A549 (cell line): ENCODE results near the gene RFC1. TPM values are rescaled to one million over a fixed set of nuclear protein-coding genes. Genes with fewer than 3 reads are reported as not detected.

Experiments used
- ATAC-seq, 2 experiments: fragments of 200-7000 bp in 1 of 2; fragments of >200 bp in 1 of 2; cut with Nextera tagmentation in 1 of 2; cut with Tn5 transposase in 1 of 2; 3 replicates each; pipeline versions ENCODE4 v1.8.0 to v1.9.1; 2018 to 2020; ENCODE audit warnings: mild to moderate bottlenecking in 1 of 2, moderate library complexity in 1 of 2
- CTCF ChIA-PET: fragments of 300-600 bp; sonication (Branson Sonifier 250); formaldehyde crosslinking; extraction: SDS; loops from one replicate; lab custom pipeline; 2021; ENCODE audit warnings: antibody characterized with exemption, inconsistent platforms; lab: Yijun Ruan, JAX
- POLR2A ChIA-PET: fragments of 350-600 bp; formaldehyde crosslinking; extraction: SDS; loops from one replicate; lab custom pipeline; 2021; ENCODE audit warnings: antibody characterized with exemption, inconsistent platforms; lab: Yijun Ruan, JAX
- DNase-seq, 2 experiments: peaks; one replicate each; pipeline versions ENCODE4 v3.0.0 to v3.0.0-alpha.2; 2011 to 2016; ENCODE audit warnings: low read depth in 1 of 2, low spot score in 1 of 2
- FAIRE-seq: peaks from 2 replicates; lab custom pipeline; 2011; peaks lifted over from hg19 to GRCh38; lab: Jason Lieb, UNC
- H3K27ac ChIP-seq, 2 experiments: fragments of >200 bp; sonication (Bioruptor Twin); formaldehyde crosslinking; 3 replicates each; pipeline ENCODE4 v1.5.1; 2016 to 2017
- H3K4me1 ChIP-seq: fragments of >200 bp; sonication (Bioruptor Twin); formaldehyde crosslinking; 3 replicates; pipeline ENCODE4 v1.6.1; 2016
- H3K4me2 ChIP-seq: fragments of >200 bp; sonication (Bioruptor Twin); formaldehyde crosslinking; 3 replicates; pipeline ENCODE4 v1.6.1; 2016
- H3K4me3 ChIP-seq: fragments of >200 bp; sonication (Bioruptor Twin); formaldehyde crosslinking; 3 replicates; pipeline ENCODE4 v1.5.1; 2016
- H3K9me3 ChIP-seq: fragments of >200 bp; sonication (Bioruptor Twin); formaldehyde crosslinking; 3 replicates; pipeline ENCODE4 v1.6.1; 2016
- BHLHE40 ChIP-seq: IDR thresholded peaks from 2 replicates; pipeline ENCODE4 v1.6.1; 2012; ENCODE audit warnings: low read depth, low read length, inconsistent platforms
- CBX2 ChIP-seq: fragments of 200-600 bp; sonication (generic); IDR thresholded peaks from 2 replicates; pipeline ENCODE4 v1.6.1; 2016; ENCODE audit warnings: low read depth, mild to moderate bottlenecking, borderline replicate concordance
- CEBPB ChIP-seq, 2 experiments: fragments of >200 bp in 1 of 2; sonication (Bioruptor Twin) in 1 of 2; formaldehyde crosslinking in 1 of 2; IDR thresholded peaks; 2 replicates each; pipeline ENCODE4 v1.6.1; 2012 to 2016
- CHD2 ChIP-seq: fragments of 150-350 bp; IDR thresholded peaks from 2 replicates; pipeline ENCODE4 v1.6.1; 2014; ENCODE audit warnings: low read length; ENCODE audit not compliant: partially characterized antibody
- EHF ChIP-seq: fragments of 250-450 bp; sonication (Bioruptor Pico); IDR thresholded peaks from 2 replicates; pipeline ENCODE4 v1.5.0; 2020; ENCODE audit warnings: mild to moderate bottlenecking
- HOXA7 ChIP-seq: fragments of 250-450 bp; sonication (Bioruptor Pico); IDR thresholded peaks from 2 replicates; pipeline ENCODE4 v1.5.0; 2020; ENCODE audit warnings: mild to moderate bottlenecking, moderate library complexity
- MAFK ChIP-seq: fragments of 450-650 bp; IDR thresholded peaks from 2 replicates; pipeline ENCODE4 v1.6.1; 2014; ENCODE audit not compliant: partially characterized antibody
- MAZ ChIP-seq: fragments of 150-350 bp; IDR thresholded peaks from 2 replicates; pipeline ENCODE4 v1.6.1; 2014; ENCODE audit warnings: antibody characterized with exemption, low read depth, low read length, borderline replicate concordance
- NPAS2 ChIP-seq: fragments of 250-450 bp; sonication (Bioruptor Pico); IDR thresholded peaks from 2 replicates; pipeline ENCODE4 v1.8.0; 2022; ENCODE audit warnings: mild to moderate bottlenecking, moderate library complexity, borderline replicate concordance
- POLR2A ChIP-seq: IDR thresholded peaks from 2 replicates; pipeline ENCODE4 v1.6.1; 2012; ENCODE audit warnings: mild to moderate bottlenecking, low read length
- POLR2AphosphoS2 ChIP-seq: conservative IDR thresholded peaks from 2 replicates; pipeline ENCODE4 v1.6.1; 2012; ENCODE audit warnings: low read length, improper control_type of control experiment, inconsistent platforms
- RAD21 ChIP-seq, 2 experiments: fragments of >200 bp in 1 of 2; sonication (Bioruptor Twin) in 1 of 2; formaldehyde crosslinking in 1 of 2; IDR thresholded peaks in 1 of 2; conservative IDR thresholded peaks in 1 of 2; 2 replicates in 1 of 2; 3 replicates in 1 of 2; pipeline ENCODE4 v1.6.1; 2012 to 2018; ENCODE audit warnings: inconsistent platforms in 1 of 2
- SMC3 ChIP-seq: fragments of >200 bp; sonication (Bioruptor Twin); formaldehyde crosslinking; IDR thresholded peaks from 3 replicates; pipeline ENCODE4 v1.6.1; 2018; ENCODE audit warnings: inconsistent platforms
- ZC3H11A ChIP-seq: fragments of 450-650 bp; IDR thresholded peaks from 2 replicates; pipeline ENCODE4 v1.6.1; 2014; ENCODE audit warnings: antibody characterized with exemption, mild to moderate bottlenecking
- ZNF302 ChIP-seq: fragments of 250-450 bp; sonication (Bioruptor Pico); IDR thresholded peaks from 2 replicates; pipeline ENCODE4 v1.9.0; 2021; ENCODE audit warnings: inconsistent platforms, mild to moderate bottlenecking, moderate library complexity
- WGBS: methylation state at CpG from one replicate; pipeline ENCODE4 v1.1.6; 2017; ENCODE audit errors: missing lambda C conversion rate; 5-methylcytosine and 5-hydroxymethylcytosine counted together
- polyA plus RNA-seq, 4 experiments: library from polyadenylated mRNA; depleted of rRNA in 3 of 4; stranded (reverse); fragments of >200 nt; fragmentation: RNase III in 1 of 4; extraction: RNeasy Plus Mini Kit Qiagen cat#74134 plus additional on column Dnase treatment in 1 of 4; gene quantifications; 2 replicates in 3 of 4; 3 replicates in 1 of 4; pipeline ENCODE4 v1.2.3, GENCODE V29; 2011 to 2017
- TF ChIP-seq, protein P1 (sequence below): fragments of >200 bp; sonication (Bioruptor Twin); formaldehyde crosslinking; IDR thresholded peaks from 3 replicates; pipeline ENCODE4 v1.6.1; 2016
- TF ChIP-seq, protein P2 (sequence below): IDR thresholded peaks from 2 replicates; pipeline ENCODE4 v1.6.1; 2012
- TF ChIP-seq, protein P3 (sequence below): fragments of 250-450 bp; sonication (Bioruptor Pico); IDR thresholded peaks from 2 replicates; pipeline ENCODE4 v1.5.0; 2020; ENCODE audit warnings: low read depth, mild to moderate bottlenecking, moderate library complexity
- TF ChIP-seq, protein P4 (sequence below): IDR thresholded peaks from 2 replicates; pipeline ENCODE4 v1.6.1; 2012; ENCODE audit warnings: low read depth, borderline replicate concordance
- TF ChIP-seq, protein P5 (sequence below): fragments of 150-350 bp; IDR thresholded peaks from 2 replicates; pipeline ENCODE4 v1.6.1; 2014; ENCODE audit warnings: low read depth, mild to moderate bottlenecking, low read length

RFC1 gene
- polyA plus RNA-seq, 2 of the 4 experiments (the other 2 are of a cell fraction), result 24.5 to 46.5 TPM

DNA sequence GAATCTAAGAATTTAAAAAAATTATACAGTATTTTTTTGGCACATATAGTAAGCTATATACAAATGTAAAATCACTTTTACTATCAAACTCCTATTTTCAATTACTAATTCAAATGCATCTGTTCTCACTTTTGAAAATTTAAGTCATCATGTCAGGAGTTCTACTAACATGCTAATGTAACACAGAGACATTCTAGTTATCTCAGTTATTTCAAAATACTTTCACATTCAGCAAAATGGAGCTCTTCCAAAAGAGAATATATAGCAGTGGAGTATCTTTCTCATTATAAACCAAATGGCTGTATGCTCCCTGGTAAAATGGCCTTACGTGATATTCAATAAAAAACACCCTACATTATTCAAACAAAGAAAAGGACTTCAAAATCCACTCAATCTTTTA lies 42.3 kb downstream of the RFC1 start:
- H3K4me1 ChIP-seq, result peaks cover 46% of the 10 kb centered on the region
- POLR2A ChIA-PET, result no interaction called here
- 95% methylated on average over 1 of the region's 1 CpG for WGBS
- no peak for ATAC-seq
- H3K4me2 ChIP-seq, result peak overlapping the region; percentile 54; the same call in 1 of the 3 replicates
- no peak for DNase-seq
- H3K4me3 ChIP-seq, result no peak overlapping the region
- H3K9me3 ChIP-seq, result no peaks in the 10 kb centered on the region
- FAIRE-seq, result no peak
- CTCF ChIA-PET, result interaction anchor here (1.5 kb wide), 1 partner anchor 13 kb away, joined by 3 read pairs; no protein-coding TSS in a partner anchor
- peak overlapping the region in 1 of 2 experiments; percentile 59; a peak in 1 of 6 replicates for H3K27ac ChIP-seq
- TF ChIP-seq, protein P1, sequence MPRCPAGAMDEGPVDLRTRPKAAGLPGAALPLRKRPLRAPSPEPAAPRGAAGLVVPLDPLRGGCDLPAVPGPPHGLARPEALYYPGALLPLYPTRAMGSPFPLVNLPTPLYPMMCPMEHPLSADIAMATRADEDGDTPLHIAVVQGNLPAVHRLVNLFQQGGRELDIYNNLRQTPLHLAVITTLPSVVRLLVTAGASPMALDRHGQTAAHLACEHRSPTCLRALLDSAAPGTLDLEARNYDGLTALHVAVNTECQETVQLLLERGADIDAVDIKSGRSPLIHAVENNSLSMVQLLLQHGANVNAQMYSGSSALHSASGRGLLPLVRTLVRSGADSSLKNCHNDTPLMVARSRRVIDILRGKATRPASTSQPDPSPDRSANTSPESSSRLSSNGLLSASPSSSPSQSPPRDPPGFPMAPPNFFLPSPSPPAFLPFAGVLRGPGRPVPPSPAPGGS, result no peak
- TF ChIP-seq NPAS2, result no peak
- TF ChIP-seq EHF, result no peak
- TF ChIP-seq, protein P2, sequence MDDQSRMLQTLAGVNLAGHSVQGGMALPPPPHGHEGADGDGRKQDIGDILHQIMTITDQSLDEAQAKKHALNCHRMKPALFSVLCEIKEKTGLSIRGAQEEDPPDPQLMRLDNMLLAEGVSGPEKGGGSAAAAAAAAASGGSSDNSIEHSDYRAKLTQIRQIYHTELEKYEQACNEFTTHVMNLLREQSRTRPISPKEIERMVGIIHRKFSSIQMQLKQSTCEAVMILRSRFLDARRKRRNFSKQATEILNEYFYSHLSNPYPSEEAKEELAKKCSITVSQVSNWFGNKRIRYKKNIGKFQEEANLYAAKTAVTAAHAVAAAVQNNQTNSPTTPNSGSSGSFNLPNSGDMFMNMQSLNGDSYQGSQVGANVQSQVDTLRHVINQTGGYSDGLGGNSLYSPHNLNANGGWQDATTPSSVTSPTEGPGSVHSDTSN, result no peak
- TF ChIP-seq BHLHE40, result no peak
- TF ChIP-seq ZNF302 (CRISPR knock-in tag), result no peak
- TF ChIP-seq CBX2, result no peak
- TF ChIP-seq, protein P3, sequence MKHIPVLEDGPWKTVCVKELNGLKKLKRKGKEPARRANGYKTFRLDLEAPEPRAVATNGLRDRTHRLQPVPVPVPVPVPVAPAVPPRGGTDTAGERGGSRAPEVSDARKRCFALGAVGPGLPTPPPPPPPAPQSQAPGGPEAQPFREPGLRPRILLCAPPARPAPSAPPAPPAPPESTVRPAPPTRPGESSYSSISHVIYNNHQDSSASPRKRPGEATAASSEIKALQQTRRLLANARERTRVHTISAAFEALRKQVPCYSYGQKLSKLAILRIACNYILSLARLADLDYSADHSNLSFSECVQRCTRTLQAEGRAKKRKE (CRISPR knock-in tag), result no peak
- TF ChIP-seq POLR2AphosphoS2, result no peak
- TF ChIP-seq HOXA7 (CRISPR knock-in tag), result no peak

DNA sequence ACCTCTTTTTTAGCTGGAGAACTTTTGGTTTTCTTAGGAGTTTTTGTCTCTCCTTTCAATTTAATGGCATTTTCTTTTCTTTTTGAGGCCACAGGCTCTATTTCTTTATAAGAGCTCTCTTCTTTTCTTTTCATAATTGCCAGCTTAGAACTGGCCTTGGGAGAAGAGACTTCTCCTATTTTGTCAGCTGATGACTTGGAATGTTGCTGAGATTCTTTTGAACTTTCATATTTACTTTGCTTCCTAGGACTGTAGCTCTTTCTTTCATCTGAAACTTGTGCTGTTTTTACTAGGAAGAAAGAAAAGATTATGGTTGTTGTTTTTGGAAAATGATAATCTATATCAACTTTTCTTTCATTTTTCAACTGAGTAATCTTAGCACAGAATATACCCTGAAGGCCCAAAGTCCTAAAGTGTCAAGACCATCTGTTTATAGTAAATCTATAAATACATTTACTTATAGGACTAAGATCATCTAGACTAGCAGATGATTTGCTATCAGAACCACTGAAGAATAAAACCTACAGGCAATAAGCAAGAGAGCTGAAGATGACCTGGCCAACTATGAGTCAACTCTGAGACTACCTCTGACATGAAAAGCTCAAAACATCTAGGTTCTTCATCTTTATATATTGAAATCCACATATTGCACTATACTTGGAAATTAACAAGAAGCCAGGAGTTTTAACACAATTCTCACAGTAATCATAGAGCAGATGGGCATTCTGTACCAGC lies 45.6 kb downstream of the RFC1 start:
- TF ChIP-seq POLR2A (no peak), RAD21 (conservative IDR thresholded peaks at IDR 0.05 in 1 of 2, IDR thresholded peaks at IDR 0.05 in 1 of 2) (no peak), MAFK (no peak), EHF (no peak), BHLHE40 (no peak), MAZ (no peak), SMC3 (no peak), ZC3H11A (no peak), CHD2 (no peak)
- TF ChIP-seq, protein P4, sequence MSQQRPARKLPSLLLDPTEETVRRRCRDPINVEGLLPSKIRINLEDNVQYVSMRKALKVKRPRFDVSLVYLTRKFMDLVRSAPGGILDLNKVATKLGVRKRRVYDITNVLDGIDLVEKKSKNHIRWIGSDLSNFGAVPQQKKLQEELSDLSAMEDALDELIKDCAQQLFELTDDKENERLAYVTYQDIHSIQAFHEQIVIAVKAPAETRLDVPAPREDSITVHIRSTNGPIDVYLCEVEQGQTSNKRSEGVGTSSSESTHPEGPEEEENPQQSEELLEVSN, result no peak
- Histone ChIP-seq H3K4me3 (no peak overlapping the region), H3K4me2 (peak overlapping the region; percentile 68), H3K27ac (peak overlapping the region; percentile 73 to 84), H3K4me1 (peaks cover 59% of the 10 kb centered on the region), H3K9me3 (no peaks in the 10 kb centered on the region)
- POLR2A ChIA-PET, result interaction anchor here (0.7 kb wide), 2 partner anchors 43 to 1161 kb away, joined by 3 to 5 read pairs; no protein-coding TSS in a partner anchor
- no peak for DNase-seq
- CTCF ChIA-PET, result interaction anchor here (0.6 to 1.4 kb wide), 2 partner anchors 34 to 111 kb away, joined by 3 to 4 read pairs; no protein-coding TSS in a partner anchor
- no peak for ATAC-seq
- no peak for FAIRE-seq

DNA sequence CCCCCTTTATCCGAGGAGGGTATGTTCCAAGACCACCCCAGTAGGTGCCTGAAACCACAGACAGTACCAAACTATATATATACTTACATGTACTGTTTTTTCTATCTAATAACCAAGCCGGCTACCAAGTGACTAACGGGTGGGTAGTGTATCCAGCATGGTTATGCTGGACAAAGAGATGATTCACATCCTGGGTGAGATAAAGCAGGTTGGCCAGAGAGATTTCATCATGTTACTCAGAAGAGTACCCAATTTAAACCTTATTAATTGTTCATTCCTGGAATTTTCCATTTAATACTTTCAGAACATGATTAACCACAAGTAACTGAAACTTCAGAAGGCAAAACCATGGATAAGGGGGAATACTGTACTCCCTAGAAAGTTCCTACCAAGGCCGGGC lies 46.5 kb downstream of the RFC1 start:
- no peak for FAIRE-seq
- ChIA-PET POLR2A (no interaction called here), CTCF (interaction anchor here (1.4 kb wide), 1 partner anchor 33 kb away, joined by 3 read pairs; no protein-coding TSS in a partner anchor)
- Histone ChIP-seq H3K9me3 (no peaks in the 10 kb centered on the region), H3K27ac (peak overlapping the region; percentile 73 to 84), H3K4me2 (peak overlapping the region; percentile 68), H3K4me3 (no peak overlapping the region; the same call in 2 of the 3 replicates), H3K4me1 (peaks cover 50% of the 10 kb centered on the region)
- peak; percentile 28 to 53 for DNase-seq
- WGBS, result 21% methylated on average over 4 of the region's 4 CpGs
- ATAC-seq, result peak; percentile 68 to 85
- TF ChIP-seq CEBPB (IDR thresholded peaks at IDR 0.05), result peak in 1 of 2 experiments; percentile 55; a peak in 2 of 4 replicates
- TF ChIP-seq, protein P5, sequence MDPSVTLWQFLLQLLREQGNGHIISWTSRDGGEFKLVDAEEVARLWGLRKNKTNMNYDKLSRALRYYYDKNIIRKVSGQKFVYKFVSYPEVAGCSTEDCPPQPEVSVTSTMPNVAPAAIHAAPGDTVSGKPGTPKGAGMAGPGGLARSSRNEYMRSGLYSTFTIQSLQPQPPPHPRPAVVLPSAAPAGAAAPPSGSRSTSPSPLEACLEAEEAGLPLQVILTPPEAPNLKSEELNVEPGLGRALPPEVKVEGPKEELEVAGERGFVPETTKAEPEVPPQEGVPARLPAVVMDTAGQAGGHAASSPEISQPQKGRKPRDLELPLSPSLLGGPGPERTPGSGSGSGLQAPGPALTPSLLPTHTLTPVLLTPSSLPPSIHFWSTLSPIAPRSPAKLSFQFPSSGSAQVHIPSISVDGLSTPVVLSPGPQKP, result no peak
